Stimulated activated CD8-positive, alpha-beta memory T cell treated with anti-CD3 and anti-CD28 coated beads, Interleukin-15, amount 100 ng/mL, for 24 hours (primary cell): ENCODE results near the gene FANCF.
A peak's percentile ranks its signal among the peaks of the same experiment; 100 is the strongest.
"Not testable (repeated sequence)": the region's sequence is repeated elsewhere in the genome, so short reads cannot be mapped to it uniquely, and the experiment has no call there.

Source experiments
- DNase-seq: peaks from one replicate; pipeline ENCODE4 v3.0.0-alpha.2; 2020; ENCODE audit warnings: low read depth

Gene FANCF

GRCh38 chr11:22625448-22626287 is at the start of gene FANCF:
TSS of gene FANCF (minus strand) at chr11:22625823. CDS start at chr11:22625810, 13 bp downstream.
- DNase-seq = peak; percentile 53

GRCh38 chr11:22674470-22675439 is 49.1 kb upstream of the FANCF start:
- DNase-seq = no peak

- DNase-seq = no peak
These were observed 46.1 kb upstream of the FANCF start for GRCh38 chr11:22671751-22672150.

- no peak for DNase-seq
These were observed 45.2 kb upstream of the FANCF start for GRCh38 chr11:22670830-22671229.

GRCh38 chr11:22669368-22669767 is 43.7 kb upstream of the FANCF start:
- DNase-seq = no peak

- DNase-seq = no peak
These were observed 42.6 kb upstream of the FANCF start for GRCh38 chr11:22668005-22668796.

GRCh38 chr11:22666688-22667439 is 41.2 kb upstream of the FANCF start:
- no peak for DNase-seq

GRCh38 chr11:22666325-22666687 is 40.7 kb upstream of the FANCF start, which contains the start of gene GAS2:
TSS of gene GAS2 (plus strand) at chr11:22666611. CDS start at chr11:22674870, 8,259 bp downstream.
- DNase-seq = no peak

GRCh38 chr11:22659783-22660182 is 34.2 kb upstream of the FANCF start:
- no peak for DNase-seq

GRCh38 chr11:22657101-22657694 is 31.6 kb upstream of the FANCF start:
- DNase-seq = no peak

- DNase-seq = no peak
These were observed 30.5 kb upstream of the FANCF start for GRCh38 chr11:22656130-22656529.

GRCh38 chr11:22652346-22652745 is 26.7 kb upstream of the FANCF start:
- DNase-seq = not testable (repeated sequence)

- DNase-seq = no peak
These were observed 15.9 kb upstream of the FANCF start for GRCh38 chr11:22641559-22641958.

GRCh38 chr11:22640862-22641261 is 15.2 kb upstream of the FANCF start:
- DNase-seq = no peak

- no peak for DNase-seq
These were observed 10.1 kb upstream of the FANCF start for GRCh38 chr11:22635689-22636088.

- DNase-seq = no peak
These were observed 9.4 kb upstream of the FANCF start for GRCh38 chr11:22634897-22635629.

- no peak for DNase-seq
These were observed 7.8 kb upstream of the FANCF start for GRCh38 chr11:22633354-22633902.

- DNase-seq = no peak
These were observed 1.8 kb upstream of the FANCF start for GRCh38 chr11:22627421-22627820.

- DNase-seq = no peak
These were observed 1.1 kb upstream of the FANCF start for GRCh38 chr11:22626573-22627239.
